Activated CD8-positive, alpha-beta memory T cell treated with anti-CD3 and anti-CD28 coated beads, Interleukin-2, amount 50 U/mL, for 4 hours (primary cell): ENCODE results near the gene TOP2A.
"Not testable (repeated sequence)": the region's sequence is repeated elsewhere in the genome, so short reads cannot be mapped to it uniquely, and the experiment has no call there.

Source experiments
- DNase-seq: peaks from one replicate; pipeline ENCODE4 v3.0.0-alpha.2; 2020

The TOP2A gene

DNA sequence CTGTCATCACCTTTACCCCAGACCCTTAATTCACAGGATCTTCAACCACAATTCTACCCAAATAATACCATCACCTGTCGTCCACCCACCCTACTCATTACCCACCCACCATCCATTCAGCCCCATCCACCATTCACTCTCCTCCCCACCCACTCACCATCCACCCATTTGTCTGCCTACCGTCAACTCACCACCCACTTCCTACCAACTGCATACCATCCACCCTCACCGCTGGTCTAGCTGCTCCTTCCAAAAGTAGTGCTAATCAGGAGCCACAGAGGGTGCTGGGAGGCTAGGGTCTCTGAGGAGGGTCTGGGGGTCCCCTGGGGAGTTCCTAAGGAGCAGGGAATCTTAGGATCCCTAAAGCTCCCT lies 13.5 kb upstream of the TOP2A start:
- DNase-seq, result no peak

DNA sequence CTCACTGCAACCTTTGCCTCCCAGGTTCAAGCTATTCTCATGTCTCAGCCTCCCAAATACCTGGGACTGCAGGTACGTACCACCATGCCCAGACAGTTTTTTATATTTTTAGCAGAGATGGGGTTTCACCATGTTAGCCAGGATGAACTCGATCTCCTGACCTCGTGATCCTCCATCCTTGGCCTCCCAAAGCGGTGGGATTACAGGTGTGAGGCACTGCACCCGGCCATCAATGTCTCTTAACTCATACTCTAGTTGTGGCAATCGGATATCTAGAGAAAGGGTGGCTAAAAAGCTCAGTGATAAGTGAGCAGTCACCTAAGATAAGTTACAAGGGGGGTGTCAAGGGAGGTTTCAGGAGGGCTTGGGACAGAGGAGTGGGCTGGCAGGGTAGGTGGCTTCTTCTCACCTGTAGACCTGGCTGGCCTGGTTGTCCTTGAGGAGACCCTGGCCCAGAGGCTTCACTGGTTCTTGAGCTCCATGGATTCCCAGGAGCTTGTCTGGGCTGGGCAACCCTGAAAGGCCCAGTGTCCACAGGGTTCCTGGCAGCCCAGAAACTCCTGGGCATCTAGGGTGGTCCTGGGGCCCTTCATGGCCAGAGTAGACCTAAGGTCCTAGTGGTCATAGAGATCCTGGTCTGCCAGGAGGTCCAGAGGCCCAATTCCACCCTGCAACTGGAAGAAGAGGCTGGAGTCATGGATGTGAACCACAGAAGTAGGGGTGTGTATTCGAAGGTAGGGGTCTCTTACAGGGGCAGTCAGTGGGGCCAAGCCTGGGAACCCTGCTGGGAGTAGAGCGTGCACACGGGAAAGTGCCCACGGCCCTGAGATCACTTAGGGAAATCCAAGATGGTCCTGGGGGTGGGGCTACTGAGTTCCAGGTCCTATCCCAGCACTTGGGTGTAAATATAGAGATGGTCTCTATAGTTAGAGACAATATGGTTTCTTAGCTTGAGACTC lies 12.9 kb upstream of the TOP2A start:
- DNase-seq, result no peak

GRCh38 chr17:40427002-40427491 lies 9.4 kb upstream of the TOP2A start:
- DNase-seq, result no peak

DNA sequence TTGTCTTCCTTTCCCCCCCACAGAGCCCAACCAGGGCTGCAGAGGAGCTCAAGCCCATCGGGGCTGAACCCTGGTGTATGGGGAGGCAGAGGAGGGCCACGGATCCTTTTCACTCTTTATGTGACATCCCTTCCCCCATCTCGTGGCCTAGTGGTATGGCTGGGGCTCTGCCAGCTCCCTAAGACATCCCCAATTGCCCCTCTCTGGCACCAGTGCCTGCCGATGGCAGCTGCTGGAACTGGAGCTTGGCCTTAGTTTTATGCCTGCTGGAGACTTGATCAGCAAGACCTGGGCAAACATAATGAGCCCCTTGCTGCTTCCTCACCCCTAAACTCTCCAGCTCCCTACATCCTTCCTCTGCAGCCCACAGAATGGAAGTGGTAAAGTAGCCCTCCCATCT lies 8.0 kb upstream of the TOP2A start:
- DNase-seq, result no peak

GRCh38 chr17:40422990-40423633 lies 5.4 kb upstream of the TOP2A start:
- DNase-seq, result no peak

GRCh38 chr17:40419559-40420331 lies 2.0 kb upstream of the TOP2A start:
- no peak for DNase-seq

- no peak for DNase-seq
These were observed 671 bp upstream of the TOP2A start for GRCh38 chr17:40418428-40418706.

- DNase-seq, result no peak
These were observed 463 bp downstream of the TOP2A start for GRCh38 chr17:40417258-40417608.

GRCh38 chr17:40416671-40417070 lies 1.0 kb downstream of the TOP2A start:
- DNase-seq, result no peak

DNA sequence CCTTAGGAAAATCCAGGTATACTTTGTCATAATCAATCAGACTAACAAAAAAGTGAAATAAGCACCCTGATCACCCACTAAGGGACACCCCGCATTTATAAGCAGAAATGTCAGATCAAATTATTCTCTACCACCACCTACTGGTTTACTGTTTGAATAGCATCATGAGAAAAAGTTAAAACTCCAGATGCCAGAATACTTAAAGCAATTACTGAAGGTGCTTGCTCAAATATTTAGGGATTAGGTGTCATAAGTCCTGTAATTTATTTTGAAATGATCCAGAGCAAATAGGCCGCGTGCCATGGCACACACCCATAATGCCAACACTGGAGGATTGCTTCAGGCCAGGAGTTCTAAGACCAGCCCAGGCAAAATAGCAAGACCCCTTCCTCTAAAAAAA lies 2.3 kb downstream of the TOP2A start:
- DNase-seq, result no peak

GRCh38 chr17:40414312-40414711 lies 3.4 kb downstream of the TOP2A start:
- not testable (repeated sequence) for DNase-seq

DNA sequence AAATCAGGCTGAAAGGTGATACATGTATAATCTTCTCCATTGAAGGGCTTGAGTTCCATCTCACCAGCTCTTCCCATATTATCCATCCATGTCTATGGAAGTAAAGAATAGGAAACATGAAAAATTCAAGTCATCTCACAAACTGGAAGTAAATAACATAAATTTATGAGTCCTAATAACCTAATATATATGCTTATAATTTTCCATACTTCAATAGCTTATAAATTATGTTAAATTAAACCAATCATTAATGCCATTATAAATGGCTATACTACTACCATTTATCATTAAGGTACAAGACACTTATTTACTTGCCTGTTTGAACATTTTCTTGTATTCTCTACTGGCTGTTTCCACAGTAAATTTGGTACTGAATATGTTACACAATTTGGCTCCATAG lies 4.8 kb downstream of the TOP2A start:
- no peak for DNase-seq

GRCh38 chr17:40411821-40412220 lies 5.9 kb downstream of the TOP2A start:
- DNase-seq, result no peak

DNA sequence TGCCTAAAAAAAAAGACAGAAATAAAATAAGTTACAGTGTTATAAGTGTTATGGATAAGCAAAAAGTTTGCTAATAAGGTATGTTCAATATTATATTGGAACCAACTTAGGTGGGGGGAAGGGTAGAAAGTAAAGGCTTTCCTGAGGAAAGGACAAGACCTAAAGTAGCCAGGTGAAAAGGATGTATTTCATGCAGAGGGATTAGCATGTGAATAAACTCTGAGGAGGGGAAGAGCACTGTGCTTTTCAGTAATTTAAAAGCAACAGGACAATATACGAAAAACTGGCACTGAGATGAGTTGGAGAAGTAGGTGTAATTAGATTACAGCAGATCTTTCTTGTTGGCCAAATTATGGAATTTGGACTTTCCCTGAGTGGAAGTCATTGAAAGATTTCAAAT lies 7.6 kb downstream of the TOP2A start:
- no peak for DNase-seq

DNA sequence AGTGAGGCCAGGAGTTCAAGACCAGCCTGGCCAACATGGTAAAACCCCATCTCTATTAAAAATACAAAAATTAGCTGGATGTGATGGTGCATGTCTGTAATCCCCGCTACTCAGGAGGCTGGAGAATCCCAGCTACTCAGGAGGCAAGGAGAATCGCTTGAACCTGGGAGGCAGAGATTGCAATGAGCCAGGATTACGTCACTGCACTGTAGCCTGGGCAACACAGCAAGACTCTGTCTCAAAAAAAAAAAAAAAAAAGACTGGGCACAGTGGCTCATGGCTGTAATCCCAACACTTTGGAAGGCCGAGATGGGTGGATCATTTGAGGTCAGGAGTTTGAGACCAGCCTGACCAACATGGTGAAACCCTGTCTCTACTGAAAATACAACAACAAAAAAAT lies 8.2 kb downstream of the TOP2A start:
- not testable (repeated sequence) for DNase-seq

DNA sequence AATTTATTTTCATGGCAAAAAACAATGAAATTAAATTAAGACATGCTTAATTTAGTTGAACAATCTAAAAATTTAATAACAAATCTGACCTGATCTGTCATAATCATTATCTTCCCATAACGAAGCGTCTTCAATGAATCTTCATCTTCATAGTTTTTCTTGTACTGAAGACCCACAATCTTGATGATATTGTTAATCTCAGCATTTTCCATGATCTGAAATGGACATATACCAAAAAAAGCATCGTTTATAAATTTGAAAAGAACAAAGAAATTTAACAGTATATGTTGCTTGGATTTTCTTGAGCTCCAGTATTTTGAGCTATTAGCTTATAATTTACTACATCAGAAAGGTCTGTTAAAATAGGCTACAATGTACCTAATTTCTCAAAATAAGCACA lies 10.2 kb downstream of the TOP2A start:
- DNase-seq, result no peak

- no peak for DNase-seq
These were observed 13.7 kb downstream of the TOP2A start for GRCh38 chr17:40404003-40404402.

- no peak for DNase-seq
These were observed 15.0 kb downstream of the TOP2A start for GRCh38 chr17:40402668-40403067.

DNA sequence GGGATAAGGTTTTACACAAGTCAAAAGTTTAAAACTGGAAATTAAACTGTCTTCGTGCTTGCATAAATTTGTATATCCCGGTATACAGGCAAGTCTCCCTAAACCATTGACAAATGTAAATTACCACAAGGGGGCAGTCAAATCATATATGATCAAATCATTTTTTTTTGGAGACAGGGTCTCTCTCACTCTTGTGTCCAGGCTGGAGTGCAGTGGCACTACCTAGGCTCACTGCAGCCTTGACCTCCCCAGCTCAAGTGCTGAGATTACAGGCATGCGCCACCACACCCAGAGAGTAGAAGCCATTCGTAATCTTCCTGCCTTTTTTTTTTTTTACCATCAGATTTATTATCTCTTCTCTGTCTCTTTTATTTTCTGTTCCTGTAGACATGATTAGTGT lies 18.5 kb downstream of the TOP2A start:
- DNase-seq, result no peak

GRCh38 chr17:40386555-40386954 lies 31.1 kb downstream of the TOP2A start:
- not testable (repeated sequence) for DNase-seq

GRCh38 chr17:40382251-40382650 lies 35.4 kb downstream of the TOP2A start:
- no peak for DNase-seq

GRCh38 chr17:40378966-40379365 lies 38.7 kb downstream of the TOP2A start:
- no peak for DNase-seq

DNA sequence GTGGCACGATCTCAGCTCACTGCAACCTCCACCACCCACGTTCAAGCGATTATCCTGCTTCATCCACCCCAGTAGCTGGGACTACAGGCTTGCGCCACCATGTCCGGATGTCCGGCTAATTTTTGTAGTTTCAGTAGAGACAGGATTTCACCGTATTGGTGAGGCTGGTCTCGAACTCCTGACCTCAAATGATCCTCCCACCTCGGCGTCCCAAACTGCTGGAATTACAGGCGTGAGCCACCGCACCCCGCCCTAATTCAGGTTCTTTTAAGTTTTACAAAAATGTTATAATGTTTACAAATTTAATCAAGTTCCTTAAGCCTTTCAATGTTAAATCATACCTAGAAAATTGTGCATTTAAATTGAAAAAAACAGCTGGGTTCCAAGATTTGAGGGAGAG lies 39.9 kb downstream of the TOP2A start:
- DNase-seq, result no peak

DNA sequence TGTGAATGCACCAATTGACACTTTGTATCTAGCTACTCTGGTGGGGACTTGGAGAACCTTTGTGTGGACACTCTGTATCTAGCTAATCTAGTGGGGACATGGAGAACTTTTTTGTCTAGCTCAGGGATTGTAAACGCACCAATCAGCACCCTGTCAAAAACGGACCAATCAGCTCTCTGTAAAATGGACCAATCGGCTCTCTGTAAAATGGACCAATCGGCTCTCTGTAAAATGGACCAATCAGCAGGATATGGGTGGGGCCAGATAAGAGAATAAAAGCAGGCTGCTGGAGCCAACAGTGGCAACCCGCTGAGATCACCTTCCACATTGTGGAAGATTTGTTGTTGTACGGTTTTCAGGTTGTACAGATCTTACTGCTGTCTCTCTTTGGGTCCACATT lies 41.2 kb downstream of the TOP2A start:
- not testable (repeated sequence) for DNase-seq
